GM23338 (cell line): ENCODE data around the gene TRMT10B.

Experiments used
- CREB1 ChIP-seq: fragments of 250-450 bp; sonication (Bioruptor Pico); IDR thresholded peaks from 2 replicates; pipeline ENCODE4 v1.5.0; 2020; ENCODE audit warnings: low read depth, mild to moderate bottlenecking, moderate library complexity
- CTCF ChIP-seq, 2 experiments: fragments of 200-600 bp in 1 of 2; sonication (generic) in 1 of 2; conservative IDR thresholded peaks; 2 replicates each; pipeline versions ENCODE4 v1.5.1 to v1.6.1; 2016 to 2017; ENCODE audit warnings: antibody characterized with exemption in 2 of 2, low read depth in 2 of 2, mild to moderate bottlenecking in 2 of 2, moderate library complexity in 1 of 2
- EZH2 ChIP-seq: fragments of 200-600 bp; sonication (generic); IDR thresholded peaks from one replicate; pipeline ENCODE4 v1.8.0; 2017; ENCODE audit warnings: antibody characterized with exemption, mild to moderate bottlenecking, low read depth; ENCODE audit not compliant: unreplicated experiment

- no peak for TF ChIP-seq CTCF (conservative IDR thresholded peaks at IDR 0.05; ENCODE audit: low read depth in 2 of 2)
- TF ChIP-seq EZH2: no peak
- no peak for TF ChIP-seq CREB1 (CRISPR knock-in tag)
These were observed 26.6 kb upstream of the TRMT10B start for GRCh38 chr9:37727013-37727412.
